HFFc6 (cell line): ENCODE measurements around the gene FOLR2. TPM values are rescaled to one million over a fixed set of nuclear protein-coding genes. Genes with fewer than 3 reads are reported as not detected.

ENCODE experiments used
- DNase-seq: peaks from one replicate; pipeline ENCODE4 v3.0.0-alpha.2; 2018
- H3K27ac Mint-ChIP-seq: 2 replicates; pipeline ENCODE4 v1.8.0; 2020; ENCODE audit warnings: mild to moderate bottlenecking, mixed read lengths
- H3K27me3 Mint-ChIP-seq: 2 replicates; pipeline ENCODE4 v1.8.0; 2021; ENCODE audit warnings: mild to moderate bottlenecking, moderate library complexity, mixed read lengths; ENCODE audit not compliant: insufficient read depth
- H3K36me3 Mint-ChIP-seq: 2 replicates; pipeline ENCODE4 v1.8.0; 2021; ENCODE audit warnings: low read depth, mixed read lengths
- H3K4me1 Mint-ChIP-seq: 2 replicates; pipeline ENCODE4 v1.8.0; 2020; ENCODE audit warnings: low read depth, mixed read lengths
- H3K4me3 Mint-ChIP-seq: 2 replicates; pipeline ENCODE4 v1.8.0; 2020; ENCODE audit warnings: mild to moderate bottlenecking, moderate library complexity, mixed read lengths
- H3K9me3 Mint-ChIP-seq: 2 replicates; pipeline ENCODE4 v1.8.0; 2020; ENCODE audit warnings: mild to moderate bottlenecking, mixed read lengths
- total RNA-seq, 6 experiments: library from RNA; stranded (reverse); fragmentation: NEBNext Ultra II Directional; extraction: Animal tissue kit (Norgen Biotek cat#: 25700); gene quantifications; 2 replicates in 1 of 6; 3 replicates in 5 of 6; pipeline ENCODE4 v1.2.3, GENCODE V29; 2021
- TF ChIP-seq, protein P1 (sequence below): fragments of 200-600 bp; sonication (generic); IDR thresholded peaks from 2 replicates; pipeline ENCODE4 v1.5.0; 2021; ENCODE audit warnings: antibody characterized with exemption, mild to moderate bottlenecking

The FOLR2 gene
- total RNA-seq, 6 experiments from 2014 or later, result not detected

DNA sequence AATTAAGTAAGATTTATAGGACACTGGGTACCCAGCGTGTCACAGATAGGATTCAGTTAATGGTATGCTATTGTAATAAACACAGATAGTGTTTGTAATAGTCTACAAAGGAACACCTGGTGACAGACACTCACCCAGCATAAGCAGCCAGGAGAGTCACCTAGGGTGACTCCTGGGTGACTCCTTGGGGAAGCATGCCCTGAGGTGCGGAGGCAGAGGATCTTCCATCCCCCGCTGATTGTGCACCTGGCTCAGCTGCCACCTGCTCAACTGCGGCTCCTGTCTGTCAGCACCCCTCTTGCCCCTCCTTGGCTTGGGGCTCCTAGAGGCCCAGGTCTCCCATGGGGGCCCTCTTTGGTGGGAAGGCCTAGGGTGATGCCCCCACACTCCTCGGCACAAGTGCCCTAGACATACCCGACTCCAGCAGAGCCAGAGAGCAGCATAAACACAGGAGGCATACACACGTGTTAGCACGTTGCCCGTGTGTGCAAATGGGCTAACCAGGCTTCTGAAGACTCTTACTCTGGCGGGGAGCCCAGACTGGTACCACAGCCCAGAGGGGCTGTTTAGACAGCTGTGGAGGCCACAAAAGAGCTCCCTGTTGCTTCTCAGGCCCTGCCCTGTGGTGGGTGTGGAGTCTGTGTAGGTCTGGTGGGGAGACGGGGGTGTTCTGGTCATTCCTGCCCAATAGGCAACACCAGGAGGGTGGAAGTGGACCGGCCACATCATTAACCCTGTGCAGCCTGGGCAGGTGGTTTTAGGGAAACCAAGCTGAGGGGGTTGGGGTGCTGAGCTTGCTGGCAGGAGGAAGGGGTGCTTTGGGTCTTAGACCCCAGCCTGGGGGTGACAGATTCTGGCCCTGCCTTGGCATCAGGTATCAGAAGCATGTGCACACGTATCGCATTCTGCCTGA, 11.0 kb downstream of the FOLR2 start:
- H3K36me3 Mint-ChIP-seq, result peaks cover 23% of the 10 kb centered on the region; the same call in 1 of the 2 replicates
- TF ChIP-seq, protein P1, sequence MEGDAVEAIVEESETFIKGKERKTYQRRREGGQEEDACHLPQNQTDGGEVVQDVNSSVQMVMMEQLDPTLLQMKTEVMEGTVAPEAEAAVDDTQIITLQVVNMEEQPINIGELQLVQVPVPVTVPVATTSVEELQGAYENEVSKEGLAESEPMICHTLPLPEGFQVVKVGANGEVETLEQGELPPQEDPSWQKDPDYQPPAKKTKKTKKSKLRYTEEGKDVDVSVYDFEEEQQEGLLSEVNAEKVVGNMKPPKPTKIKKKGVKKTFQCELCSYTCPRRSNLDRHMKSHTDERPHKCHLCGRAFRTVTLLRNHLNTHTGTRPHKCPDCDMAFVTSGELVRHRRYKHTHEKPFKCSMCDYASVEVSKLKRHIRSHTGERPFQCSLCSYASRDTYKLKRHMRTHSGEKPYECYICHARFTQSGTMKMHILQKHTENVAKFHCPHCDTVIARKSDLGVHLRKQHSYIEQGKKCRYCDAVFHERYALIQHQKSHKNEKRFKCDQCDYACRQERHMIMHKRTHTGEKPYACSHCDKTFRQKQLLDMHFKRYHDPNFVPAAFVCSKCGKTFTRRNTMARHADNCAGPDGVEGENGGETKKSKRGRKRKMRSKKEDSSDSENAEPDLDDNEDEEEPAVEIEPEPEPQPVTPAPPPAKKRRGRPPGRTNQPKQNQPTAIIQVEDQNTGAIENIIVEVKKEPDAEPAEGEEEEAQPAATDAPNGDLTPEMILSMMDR, result no peak
- peaks cover 18% of the 10 kb centered on the region for H3K4me1 Mint-ChIP-seq
- DNase-seq, result no peak
- H3K9me3 Mint-ChIP-seq, result no peaks in the 10 kb centered on the region
- H3K27me3 Mint-ChIP-seq, result no peaks in the 10 kb centered on the region
- no peak overlapping the region for H3K4me3 Mint-ChIP-seq
- no peak overlapping the region for H3K27ac Mint-ChIP-seq

DNA sequence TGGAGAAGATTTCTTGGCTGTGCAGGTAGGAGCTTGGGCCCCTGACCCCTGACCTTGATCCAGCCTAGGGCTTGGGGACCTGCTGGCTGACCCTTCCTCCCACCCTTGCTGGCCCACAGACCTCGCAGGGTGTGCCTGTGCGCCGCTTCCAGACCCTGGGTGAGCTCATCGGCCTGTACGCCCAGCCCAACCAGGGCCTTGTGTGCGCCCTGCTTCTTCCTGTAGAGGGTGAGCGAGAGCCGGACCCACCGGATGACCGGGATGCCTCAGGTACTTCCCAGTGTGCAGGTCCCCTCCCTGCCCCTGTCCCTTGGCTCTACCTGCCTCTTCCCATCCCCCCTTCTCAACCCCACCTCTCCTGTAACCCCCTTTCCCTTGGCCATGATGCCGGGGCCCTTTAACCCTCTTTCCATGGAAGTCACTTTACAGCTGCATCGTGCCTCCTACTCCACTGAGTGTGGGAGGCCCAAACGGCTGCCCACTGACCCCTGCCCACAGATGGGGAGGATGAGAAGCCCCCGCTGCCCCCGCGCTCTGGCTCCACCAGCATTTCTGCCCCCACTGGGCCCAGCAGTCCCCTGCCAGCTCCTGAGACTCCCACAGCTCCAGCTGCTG, 11.7 kb downstream of the FOLR2 start:
- H3K27ac Mint-ChIP-seq, result no peak overlapping the region
- no peaks in the 10 kb centered on the region for H3K9me3 Mint-ChIP-seq
- no peak for DNase-seq
- no peaks in the 10 kb centered on the region for H3K27me3 Mint-ChIP-seq
- no peak overlapping the region for H3K4me3 Mint-ChIP-seq
- H3K36me3 Mint-ChIP-seq, result peaks cover 25% of the 10 kb centered on the region; the same call in 1 of the 2 replicates
- TF ChIP-seq, protein P1, result no peak; the same call in 1 of the 2 replicates
- H3K4me1 Mint-ChIP-seq, result peaks cover 14% of the 10 kb centered on the region; the same call in 1 of the 2 replicates

DNA sequence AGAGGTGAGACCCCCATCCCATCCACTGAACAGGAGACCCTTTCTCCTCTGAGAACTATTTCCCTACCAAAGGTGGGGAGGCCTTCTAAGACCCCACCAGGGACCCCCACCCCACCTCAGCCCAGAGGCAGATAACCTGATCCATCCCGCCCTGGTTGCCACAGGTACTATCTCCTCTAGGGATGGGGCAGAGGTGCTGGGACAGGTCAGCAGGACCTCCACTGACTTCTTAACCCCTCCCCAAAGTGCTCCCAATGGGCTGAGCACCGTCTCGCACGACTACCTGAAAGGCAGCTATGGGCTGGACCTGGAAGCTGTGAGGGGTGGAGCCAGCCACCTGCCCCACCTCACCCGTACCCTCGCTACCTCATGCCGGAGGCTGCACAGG, 12.2 kb downstream of the FOLR2 start:
- DNase-seq, result no peak
- H3K27me3 Mint-ChIP-seq, result no peaks in the 10 kb centered on the region
- no peak overlapping the region for H3K4me3 Mint-ChIP-seq
- TF ChIP-seq, protein P1, result no peak
- H3K36me3 Mint-ChIP-seq, result peaks cover 29% of the 10 kb centered on the region
- H3K4me1 Mint-ChIP-seq, result peaks cover 14% of the 10 kb centered on the region; the same call in 1 of the 2 replicates
- no peaks in the 10 kb centered on the region for H3K9me3 Mint-ChIP-seq
- H3K27ac Mint-ChIP-seq, result no peak overlapping the region

DNA sequence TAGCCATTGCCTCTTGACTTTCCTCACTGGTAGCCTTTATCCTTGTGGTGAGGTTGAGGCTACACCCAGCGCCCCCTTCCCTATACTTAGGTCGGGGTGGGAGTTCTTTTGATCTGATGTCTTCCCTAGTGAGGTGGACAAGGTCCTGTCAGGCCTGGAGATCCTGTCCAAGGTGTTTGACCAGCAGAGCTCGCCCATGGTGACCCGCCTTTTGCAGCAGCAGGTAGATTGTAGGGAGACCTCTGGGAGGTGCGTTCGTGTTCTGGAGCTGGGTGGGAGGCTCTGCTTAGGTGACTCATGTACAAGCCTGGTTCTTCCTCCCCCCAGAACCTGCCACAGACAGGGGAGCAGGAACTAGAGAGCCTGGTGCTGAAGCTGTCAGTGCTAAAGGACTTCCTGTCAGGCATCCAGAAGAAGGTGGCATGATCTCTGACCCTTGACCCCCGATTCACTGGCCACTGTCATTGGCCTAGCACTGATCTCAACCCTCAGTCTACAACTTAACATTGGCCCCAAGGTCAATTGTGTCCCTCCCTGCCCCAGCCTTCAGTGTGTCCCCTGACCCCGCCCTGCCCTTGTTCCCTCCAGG, 12.8 kb downstream of the FOLR2 start:
- Mint-ChIP-seq H3K4me1 (peaks cover 14% of the 10 kb centered on the region; the same call in 1 of the 2 replicates), H3K27ac (no peak overlapping the region), H3K36me3 (peaks cover 35% of the 10 kb centered on the region), H3K9me3 (no peaks in the 10 kb centered on the region), H3K27me3 (no peaks in the 10 kb centered on the region), H3K4me3 (no peak overlapping the region)
- no peak for DNase-seq
- TF ChIP-seq, protein P1, result no peak

DNA sequence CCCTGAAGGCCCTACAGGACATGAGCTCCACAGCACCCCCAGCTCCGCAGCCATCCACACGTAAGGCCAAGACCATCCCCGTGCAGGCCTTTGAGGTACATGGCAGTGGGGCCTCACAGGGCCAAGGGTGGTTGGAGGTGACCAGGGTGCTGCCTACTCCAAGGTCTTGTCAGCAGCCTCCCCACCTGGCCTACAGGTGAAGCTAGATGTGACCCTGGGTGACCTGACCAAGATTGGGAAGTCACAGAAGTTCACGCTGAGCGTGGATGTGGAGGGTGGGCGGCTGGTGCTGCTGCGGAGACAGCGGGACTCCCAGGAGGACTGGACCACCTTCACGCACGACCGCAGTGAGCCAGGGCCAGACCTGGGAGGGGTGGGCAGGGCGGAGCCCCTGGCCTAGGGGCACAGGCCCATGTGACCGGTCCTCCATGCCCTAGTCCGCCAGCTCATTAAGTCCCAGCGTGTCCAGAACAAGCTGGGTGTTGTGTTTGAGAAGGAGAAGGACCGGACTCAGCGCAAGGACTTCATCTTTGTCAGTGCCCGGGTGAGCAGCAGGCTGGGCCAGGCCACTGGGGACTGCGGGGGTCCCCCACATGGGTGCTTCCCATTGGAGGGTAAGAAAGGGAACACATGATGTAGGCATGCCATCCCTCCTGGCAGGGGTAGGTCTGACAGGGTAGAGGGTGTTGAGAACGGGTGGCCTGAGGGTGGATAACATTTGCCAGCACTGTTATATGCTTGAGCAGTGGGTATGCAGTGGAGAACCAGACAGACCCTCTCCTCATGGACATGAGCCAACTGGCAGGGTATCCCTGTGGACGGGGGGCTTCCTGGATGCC, 13.6 kb downstream of the FOLR2 start:
- TF ChIP-seq, protein P1, result no peak
- Mint-ChIP-seq H3K36me3 (peaks cover 36% of the 10 kb centered on the region), H3K4me3 (no peak overlapping the region), H3K27me3 (no peaks in the 10 kb centered on the region), H3K4me1 (peaks cover 13% of the 10 kb centered on the region; the same call in 1 of the 2 replicates), H3K27ac (no peak overlapping the region), H3K9me3 (no peaks in the 10 kb centered on the region)
- no peak for DNase-seq
